Testis (tissue), 3 donors: ENCODE results near the gene GZMB. TPM values are rescaled to one million over a fixed set of nuclear protein-coding genes. Genes with fewer than 3 reads are reported as not detected.

Experiments used
- DNase-seq: peaks from one replicate; pipeline ENCODE4 v3.0.0-alpha.2; 2019
- H3K27ac ChIP-seq, 2 donors: fragments of 200-600 bp; sonication (generic); one replicate each; pipeline ENCODE4 v1.5.1; 2019
- H3K27me3 ChIP-seq: fragments of 200-600 bp; sonication (generic); one replicate; pipeline ENCODE4 v1.5.1; 2019
- H3K36me3 ChIP-seq: fragments of 200-600 bp; sonication (generic); one replicate; pipeline ENCODE4 v1.5.1; 2017; ENCODE audit warnings: low read depth; ENCODE audit errors: missing control alignments
- H3K4me1 ChIP-seq: fragments of 200-600 bp; sonication (generic); one replicate; pipeline ENCODE4 v1.5.1; 2019
- H3K4me3 ChIP-seq, 2 donors: fragments of 200-600 bp; sonication (generic); one replicate each; pipeline ENCODE4 v1.5.1; 2017 to 2019
- H3K9me3 ChIP-seq: fragments of 200-600 bp; sonication (generic); one replicate; pipeline ENCODE4 v1.5.1; 2017
- POLR2A ChIP-seq: fragments of 450-650 bp; IDR thresholded peaks from one replicate; pipeline ENCODE4 v1.6.1; 2017; ENCODE audit warnings: antibody characterized with exemption, mild to moderate bottlenecking, moderate library complexity
- WGBS, 2 donors: methylation state at CpG; one replicate each; pipeline ENCODE4 v1.1.5; 2018; 5-methylcytosine and 5-hydroxymethylcytosine counted together
- intact Hi-C: fragments of 100-400 bp; cut with DNase I; formaldehyde crosslinking; loops from one replicate; pipeline ENCODE4 v1.15.1; 2023; ENCODE audit warnings: low total_unique reads
- polyA plus RNA-seq: library from polyadenylated mRNA; stranded (reverse); fragments of 350-450 nt; fragmentation: Illumina TruSeq; extraction: RNeasy Lipid Tissue Mini Kit (QIAGEN cat#74804); gene quantifications from one replicate; pipeline ENCODE4 v1.2.3, GENCODE V29; 2014; ENCODE audit warnings: low read depth, low replicate concordance; ENCODE audit not compliant: insufficient read depth
- total RNA-seq, 2 donors: library from RNA; depleted of rRNA; stranded (reverse); fragments of >200 nt; gene quantifications; one replicate each; pipeline ENCODE4 v1.2.3, GENCODE V29; 2016
- TF ChIP-seq, protein P1 (sequence below), 3 experiments: fragments of 450-650 bp in 2 of 3; fragments of 200-600 bp in 1 of 3; sonication (generic) in 1 of 3; IDR thresholded peaks; one replicate each; pipeline ENCODE4 v1.5.1; 2016 to 2019; ENCODE audit warnings: antibody characterized with exemption in 3 of 3, mild to moderate bottlenecking in 2 of 3, moderate library complexity in 1 of 3

Gene GZMB
- total and polyA plus RNA-seq, 3 donors from 2014 or later: 0.93 to 1.5 TPM; not detected in 1

DNA sequence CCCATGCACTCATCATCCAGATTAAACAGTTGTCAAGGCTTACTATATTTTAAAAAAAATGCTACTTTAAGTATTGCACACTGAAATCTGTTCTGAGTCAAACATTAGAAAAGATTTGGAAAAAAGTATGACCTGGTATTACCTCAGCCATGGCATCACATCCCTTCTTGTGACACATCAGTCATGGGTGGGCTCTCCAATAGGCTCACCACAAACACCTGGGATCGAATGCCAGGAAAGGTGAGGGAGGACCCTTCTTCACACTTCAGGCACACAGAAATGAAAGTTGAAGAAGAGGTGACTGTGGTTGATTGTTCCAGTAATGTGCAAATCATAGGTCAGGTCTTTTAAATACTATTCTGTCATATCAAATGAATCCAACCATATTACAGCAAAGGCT, 36.6 kb upstream of the GZMB start:
- intact Hi-C loops: no loop called here
- Histone ChIP-seq H3K27ac (no peak overlapping the region), H3K36me3 (no peaks in the 10 kb centered on the region), H3K27me3 (no peaks in the 10 kb centered on the region), H3K9me3 (no peaks in the 10 kb centered on the region), H3K4me1 (no peaks in the 10 kb centered on the region), H3K4me3 (no peak overlapping the region)
- WGBS, 2 donors: 73 to 100% methylated on average over 1 of the region's 1 CpG
- no peak for DNase-seq
- TF ChIP-seq, protein P1, sequence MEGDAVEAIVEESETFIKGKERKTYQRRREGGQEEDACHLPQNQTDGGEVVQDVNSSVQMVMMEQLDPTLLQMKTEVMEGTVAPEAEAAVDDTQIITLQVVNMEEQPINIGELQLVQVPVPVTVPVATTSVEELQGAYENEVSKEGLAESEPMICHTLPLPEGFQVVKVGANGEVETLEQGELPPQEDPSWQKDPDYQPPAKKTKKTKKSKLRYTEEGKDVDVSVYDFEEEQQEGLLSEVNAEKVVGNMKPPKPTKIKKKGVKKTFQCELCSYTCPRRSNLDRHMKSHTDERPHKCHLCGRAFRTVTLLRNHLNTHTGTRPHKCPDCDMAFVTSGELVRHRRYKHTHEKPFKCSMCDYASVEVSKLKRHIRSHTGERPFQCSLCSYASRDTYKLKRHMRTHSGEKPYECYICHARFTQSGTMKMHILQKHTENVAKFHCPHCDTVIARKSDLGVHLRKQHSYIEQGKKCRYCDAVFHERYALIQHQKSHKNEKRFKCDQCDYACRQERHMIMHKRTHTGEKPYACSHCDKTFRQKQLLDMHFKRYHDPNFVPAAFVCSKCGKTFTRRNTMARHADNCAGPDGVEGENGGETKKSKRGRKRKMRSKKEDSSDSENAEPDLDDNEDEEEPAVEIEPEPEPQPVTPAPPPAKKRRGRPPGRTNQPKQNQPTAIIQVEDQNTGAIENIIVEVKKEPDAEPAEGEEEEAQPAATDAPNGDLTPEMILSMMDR (IDR thresholded peaks at IDR 0.05): no peak
- TF ChIP-seq POLR2A: no peak

DNA sequence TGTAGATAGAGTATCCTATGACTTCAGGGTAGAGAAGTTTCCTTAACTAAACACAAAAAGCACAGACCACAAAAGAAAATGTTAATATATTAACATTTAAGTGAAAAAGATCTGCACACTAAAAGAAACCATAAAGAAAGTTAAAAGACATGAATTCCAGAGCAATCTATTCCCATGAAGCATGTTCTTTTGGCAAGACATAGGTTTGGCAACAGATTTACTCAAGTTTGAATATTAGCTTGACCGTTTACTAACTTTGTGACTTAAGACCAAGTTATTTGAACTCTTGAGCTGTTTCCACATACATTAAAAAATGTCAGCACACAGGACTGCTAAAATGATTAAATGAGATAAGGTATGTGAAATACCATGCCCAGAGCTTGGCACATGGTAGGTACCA, 35.7 kb upstream of the GZMB start:
- intact Hi-C loops: no loop called here
- WGBS, 2 donors: 45 to 64% methylated on average over 1 of the region's 1 CpG

DNA sequence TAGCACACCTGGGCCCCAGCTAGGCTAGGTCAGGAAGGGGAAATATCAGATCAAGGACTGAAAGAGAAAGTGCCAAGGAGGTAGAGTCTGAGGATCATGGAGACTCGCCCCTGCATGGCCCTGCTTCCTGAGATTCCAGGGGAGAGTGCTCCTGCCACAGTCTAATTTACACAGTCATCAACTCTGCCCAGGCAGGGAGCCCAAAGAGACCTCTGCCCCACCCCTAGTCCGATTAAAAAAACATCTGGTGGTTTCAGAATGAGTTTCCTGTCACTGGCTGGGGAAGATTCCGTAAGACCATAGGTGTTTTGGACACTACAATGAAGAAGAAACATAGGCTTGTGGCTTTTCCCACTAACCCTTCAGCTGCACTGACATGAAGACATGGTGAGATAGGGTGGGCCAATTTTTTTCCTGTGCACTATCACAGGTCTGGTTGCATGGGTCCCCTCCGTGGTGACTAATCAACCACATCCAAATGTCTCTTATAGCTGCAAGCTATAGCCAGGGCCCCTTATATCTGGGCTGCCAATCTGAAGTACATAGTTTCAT, 31.5 kb upstream of the GZMB start:
- Histone ChIP-seq H3K4me1 (no peaks in the 10 kb centered on the region), H3K36me3 (no peaks in the 10 kb centered on the region), H3K27ac (no peak overlapping the region), H3K27me3 (no peaks in the 10 kb centered on the region), H3K9me3 (no peaks in the 10 kb centered on the region), H3K4me3 (no peak overlapping the region)
- TF ChIP-seq, protein P1 (IDR thresholded peaks at IDR 0.05): no peak
- no peak for TF ChIP-seq POLR2A
- no peak for DNase-seq
- 75 to 76% methylated on average over 3 to 4 of the region's 4 CpGs for WGBS, 2 donors
- intact Hi-C loops: no loop called here

More for the DNA sequence above, 35.7 kb upstream of the GZMB start:
- no peaks in the 10 kb centered on the region for H3K27me3 ChIP-seq
- H3K4me1 ChIP-seq: no peaks in the 10 kb centered on the region
- TF ChIP-seq, protein P1 (IDR thresholded peaks at IDR 0.05): no peak
- no peak for TF ChIP-seq POLR2A
- no peaks in the 10 kb centered on the region for H3K36me3 ChIP-seq
- no peaks in the 10 kb centered on the region for H3K9me3 ChIP-seq
- no peak overlapping the region for H3K4me3 ChIP-seq
- H3K27ac ChIP-seq: no peak overlapping the region
- DNase-seq: no peak

DNA sequence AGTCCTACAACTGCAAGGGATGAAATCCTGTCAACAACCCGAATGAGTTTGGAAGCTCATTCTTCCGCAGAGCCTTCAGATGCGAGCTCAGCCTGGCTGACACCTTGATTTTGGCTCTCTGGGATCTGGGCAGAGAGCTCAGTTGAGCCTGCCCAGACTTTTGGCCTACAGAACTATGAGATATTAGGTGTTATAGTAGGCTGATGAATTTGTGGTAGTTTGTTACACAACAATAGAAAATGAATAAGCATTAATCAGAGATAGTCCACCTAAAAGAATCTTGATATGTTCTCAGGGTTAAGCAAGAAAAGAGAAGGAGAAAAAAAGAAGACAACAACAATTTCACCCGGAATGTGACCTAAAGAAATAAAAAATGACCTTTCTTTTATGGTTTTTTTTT, 30.4 kb upstream of the GZMB start:
- no peak overlapping the region for H3K4me3 ChIP-seq
- no peaks in the 10 kb centered on the region for H3K4me1 ChIP-seq
- TF ChIP-seq, protein P1 (IDR thresholded peaks at IDR 0.05): no peak
- TF ChIP-seq POLR2A: no peak
- DNase-seq: no peak
- intact Hi-C loops: no loop called here
- 84% methylated on average over 4 of the region's 4 CpGs for WGBS, 2 donors
- no peaks in the 10 kb centered on the region for H3K27me3 ChIP-seq
- H3K36me3 ChIP-seq: no peaks in the 10 kb centered on the region
- H3K27ac ChIP-seq: no peak overlapping the region
- H3K9me3 ChIP-seq: no peaks in the 10 kb centered on the region

DNA sequence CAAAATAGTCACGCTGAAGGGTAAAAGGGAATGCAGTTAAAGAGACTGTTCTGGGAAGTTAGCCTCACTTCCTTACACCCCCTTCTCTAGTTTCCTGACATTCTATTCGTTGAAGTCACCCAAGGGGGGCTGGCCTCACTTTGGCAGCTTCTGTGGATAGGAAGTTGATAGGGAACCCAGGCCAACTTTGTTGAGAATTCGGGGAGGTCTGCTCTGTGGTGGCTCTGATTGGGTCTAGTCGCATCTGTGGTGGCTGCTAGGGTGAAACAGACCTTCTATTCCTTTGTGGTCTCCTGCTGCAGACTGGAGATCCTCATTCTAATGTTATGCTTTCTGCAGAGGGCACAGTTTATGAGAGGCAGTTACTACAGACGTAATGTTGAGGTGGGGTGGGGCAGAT, 28.8 kb upstream of the GZMB start:
- Histone ChIP-seq H3K4me3 (no peak overlapping the region), H3K27ac (no peak overlapping the region), H3K36me3 (no peaks in the 10 kb centered on the region), H3K9me3 (no peaks in the 10 kb centered on the region), H3K27me3 (no peaks in the 10 kb centered on the region), H3K4me1 (no peaks in the 10 kb centered on the region)
- WGBS, 2 donors: 62 to 66% methylated on average over 5 of the region's 5 CpGs
- no peak for TF ChIP-seq POLR2A
- TF ChIP-seq, protein P1 (IDR thresholded peaks at IDR 0.05): no peak
- intact Hi-C loops: no loop called here
- no peak for DNase-seq
